ENCODE results near the gene PCSK5. TPM values are rescaled to one million over a fixed set of nuclear protein-coding genes. Genes with fewer than 3 reads are reported as not detected.

PCSK5 gene
- total RNA-seq, 1 experiment from 2014 or later = 0.17 TPM

GRCh38 chr9:75921391-75922127 lies 31.1 kb downstream of the PCSK5 start:
- ChIA-PET CTCF (no interaction called here), POLR2A (ENCODE audit: low non-redundant PET) (no interaction called here)
- H3K9me3 ChIP-seq (ENCODE audit: low read depth, low read length, poor library complexity, severe bottlenecking) = no peaks in the 10 kb centered on the region
- H3K4me1 ChIP-seq (ENCODE audit: insufficient read depth, low read length, poor library complexity, severe bottlenecking) = no peaks in the 10 kb centered on the region
- intact Hi-C loops (cut with micrococcal nuclease; ENCODE audit: unreplicated experiment) = no loop called here
- H3K36me3 ChIP-seq (ENCODE audit: insufficient read depth, low read length, poor library complexity, severe bottlenecking) = no peaks in the 10 kb centered on the region
- peaks cover 21% of the 10 kb centered on the region for H3K27me3 ChIP-seq (replicated peaks; ENCODE audit: insufficient read depth, low read depth, low read length, poor library complexity)
- no peak for DNase-seq (ENCODE audit: low spot score)
- H3K27ac ChIP-seq (ENCODE audit: low read depth, low read length, poor library complexity, severe bottlenecking) = no peak overlapping the region
- no TSS peak for BruUV-seq (replicated peaks)
- TF ChIP-seq CTCF (conservative IDR thresholded peaks at IDR 0.05; ENCODE audit: low read depth, low read length) (no peak), EZH2 (IDR thresholded peaks at IDR 0.05; ENCODE audit: borderline replicate concordance, low read depth, low read length, poor library complexity, severe bottlenecking) (no peak)
- H3K4me3 ChIP-seq (ENCODE audit: low read depth, low read length, poor library complexity, severe bottlenecking) = no peak overlapping the region

GRCh38 chr9:75926385-75926784 lies 35.9 kb downstream of the PCSK5 start:
- H3K27me3 ChIP-seq (replicated peaks; ENCODE audit: insufficient read depth, low read depth, low read length, poor library complexity) = peaks cover 31% of the 10 kb centered on the region
- ChIA-PET POLR2A (ENCODE audit: low non-redundant PET) (no interaction called here), CTCF (no interaction called here)
- no TSS peak for BruUV-seq (replicated peaks)
- no peak overlapping the region for H3K27ac ChIP-seq (ENCODE audit: low read depth, low read length, poor library complexity, severe bottlenecking)
- TF ChIP-seq EZH2 (IDR thresholded peaks at IDR 0.05; ENCODE audit: borderline replicate concordance, low read depth, low read length, poor library complexity, severe bottlenecking) = no peak
- TF ChIP-seq CTCF (conservative IDR thresholded peaks at IDR 0.05; ENCODE audit: low read depth, low read length) = no peak
- intact Hi-C loops (cut with micrococcal nuclease; ENCODE audit: unreplicated experiment) = no loop called here
- H3K9me3 ChIP-seq (ENCODE audit: low read depth, low read length, poor library complexity, severe bottlenecking) = no peaks in the 10 kb centered on the region
- H3K4me1 ChIP-seq (ENCODE audit: insufficient read depth, low read length, poor library complexity, severe bottlenecking) = no peaks in the 10 kb centered on the region
- no peak for DNase-seq (ENCODE audit: low spot score)
- no peak overlapping the region for H3K4me3 ChIP-seq (ENCODE audit: low read depth, low read length, poor library complexity, severe bottlenecking)
- no peaks in the 10 kb centered on the region for H3K36me3 ChIP-seq (ENCODE audit: insufficient read depth, low read length, poor library complexity, severe bottlenecking)

GRCh38 chr9:75927356-75927755 lies 36.9 kb downstream of the PCSK5 start:
- peaks cover 31% of the 10 kb centered on the region for H3K27me3 ChIP-seq (replicated peaks; ENCODE audit: insufficient read depth, low read depth, low read length, poor library complexity)
- intact Hi-C loops (cut with micrococcal nuclease; ENCODE audit: unreplicated experiment) = no loop called here

More at GRCh38 chr9:75927356-75927755, 36.9 kb downstream of the PCSK5 start:
- no peak for DNase-seq (ENCODE audit: low spot score)
- Histone ChIP-seq H3K4me3 (ENCODE audit: low read depth, low read length, poor library complexity, severe bottlenecking) (no peak overlapping the region), H3K27ac (ENCODE audit: low read depth, low read length, poor library complexity, severe bottlenecking) (no peak overlapping the region), H3K9me3 (ENCODE audit: low read depth, low read length, poor library complexity, severe bottlenecking) (no peaks in the 10 kb centered on the region), H3K4me1 (ENCODE audit: insufficient read depth, low read length, poor library complexity, severe bottlenecking) (no peaks in the 10 kb centered on the region), H3K36me3 (ENCODE audit: insufficient read depth, low read length, poor library complexity, severe bottlenecking) (no peaks in the 10 kb centered on the region)
- POLR2A ChIA-PET (ENCODE audit: low non-redundant PET) = no interaction called here
- TF ChIP-seq CTCF (conservative IDR thresholded peaks at IDR 0.05; ENCODE audit: low read depth, low read length) (no peak), EZH2 (IDR thresholded peaks at IDR 0.05; ENCODE audit: borderline replicate concordance, low read depth, low read length, poor library complexity, severe bottlenecking) (no peak)
- BruUV-seq (replicated peaks) = no TSS peak
- CTCF ChIA-PET = no interaction called here

All from A673 (cell line).